Measurements from ENCODE around the gene KRT79. TPM values are rescaled to one million over a fixed set of nuclear protein-coding genes. Genes with fewer than 3 reads are reported as not detected.
"Not testable (repeated sequence)": the region's sequence is repeated elsewhere in the genome, so short reads cannot be mapped to it uniquely, and the experiment has no call there.

The KRT79 gene
- total RNA-seq, 1 donor from 2014 or later = 1.7 TPM

DNA sequence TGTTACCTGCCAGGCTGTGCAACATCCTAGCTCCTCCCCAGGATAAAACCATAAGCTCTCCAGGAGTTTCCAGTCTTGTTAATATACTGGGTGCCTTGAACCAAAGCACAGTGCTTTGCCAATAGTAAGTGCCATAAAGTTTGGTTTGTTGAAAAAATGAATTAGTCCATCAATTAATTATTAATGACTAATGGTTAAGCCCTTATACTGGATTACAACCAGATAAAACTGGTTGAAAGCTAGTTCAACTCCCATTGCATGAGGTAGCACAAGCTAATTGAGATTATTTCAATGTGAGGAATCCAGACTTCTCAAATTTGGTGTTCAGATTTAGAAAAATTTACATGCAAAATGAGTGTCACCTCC, 36.6 kb downstream of the KRT79 start:
- intact Hi-C loops (cut with DNase I) = no loop called here
- H3K9me3 ChIP-seq = no peaks in the 10 kb centered on the region
- H3K4me1 ChIP-seq = peaks cover 12% of the 10 kb centered on the region
- H3K36me3 ChIP-seq = no peaks in the 10 kb centered on the region
- TF ChIP-seq POLR2AphosphoS5 (IDR thresholded peaks at IDR 0.05; ENCODE audit: insufficient read depth in 1 of 2, low read depth in 1 of 2) (no peak), POLR2A (IDR thresholded peaks at IDR 0.05) (no peak)
- TF ChIP-seq, protein P1, sequence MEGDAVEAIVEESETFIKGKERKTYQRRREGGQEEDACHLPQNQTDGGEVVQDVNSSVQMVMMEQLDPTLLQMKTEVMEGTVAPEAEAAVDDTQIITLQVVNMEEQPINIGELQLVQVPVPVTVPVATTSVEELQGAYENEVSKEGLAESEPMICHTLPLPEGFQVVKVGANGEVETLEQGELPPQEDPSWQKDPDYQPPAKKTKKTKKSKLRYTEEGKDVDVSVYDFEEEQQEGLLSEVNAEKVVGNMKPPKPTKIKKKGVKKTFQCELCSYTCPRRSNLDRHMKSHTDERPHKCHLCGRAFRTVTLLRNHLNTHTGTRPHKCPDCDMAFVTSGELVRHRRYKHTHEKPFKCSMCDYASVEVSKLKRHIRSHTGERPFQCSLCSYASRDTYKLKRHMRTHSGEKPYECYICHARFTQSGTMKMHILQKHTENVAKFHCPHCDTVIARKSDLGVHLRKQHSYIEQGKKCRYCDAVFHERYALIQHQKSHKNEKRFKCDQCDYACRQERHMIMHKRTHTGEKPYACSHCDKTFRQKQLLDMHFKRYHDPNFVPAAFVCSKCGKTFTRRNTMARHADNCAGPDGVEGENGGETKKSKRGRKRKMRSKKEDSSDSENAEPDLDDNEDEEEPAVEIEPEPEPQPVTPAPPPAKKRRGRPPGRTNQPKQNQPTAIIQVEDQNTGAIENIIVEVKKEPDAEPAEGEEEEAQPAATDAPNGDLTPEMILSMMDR (IDR thresholded peaks at IDR 0.05) = no peak
- no peak overlapping the region for H3K4me3 ChIP-seq
- DNase-seq (ENCODE audit: extremely low spot score in 2 of 2) = no peak
- no peaks in the 10 kb centered on the region for H3K27me3 ChIP-seq
- no peak overlapping the region for H3K27ac ChIP-seq

DNA sequence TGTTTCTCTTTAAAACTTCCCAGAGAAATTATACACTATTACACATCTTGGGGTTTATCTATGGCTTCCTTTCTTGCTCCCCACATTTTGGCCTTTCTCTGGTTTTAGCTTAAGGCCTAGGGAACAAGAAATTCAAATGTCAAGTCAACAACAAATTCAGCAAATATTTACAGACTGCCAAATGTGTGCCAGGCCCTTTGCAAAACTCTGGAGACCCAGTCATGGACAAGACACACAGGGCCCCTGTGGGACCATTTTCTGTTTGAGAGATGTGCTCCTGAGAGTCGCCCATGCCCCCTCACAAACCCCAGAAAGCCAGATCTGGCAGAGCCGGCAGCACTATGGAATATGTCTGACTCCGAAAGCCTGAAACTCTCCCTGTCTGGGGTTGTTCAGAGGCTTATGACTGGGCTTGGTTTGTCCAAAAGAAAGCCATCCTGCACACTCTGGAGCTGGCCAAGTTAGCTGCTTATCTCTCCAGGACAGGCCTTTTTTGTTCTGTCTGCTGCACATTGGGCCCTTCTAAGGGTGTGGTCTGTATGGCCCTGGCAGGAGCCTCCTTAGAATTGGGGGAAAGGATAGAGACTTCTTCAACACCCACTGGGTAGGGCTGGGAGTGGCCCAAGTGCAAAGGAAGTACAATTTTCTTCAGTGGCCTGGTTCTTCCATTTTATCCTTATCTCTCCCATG, 37.1 kb downstream of the KRT79 start:
- Histone ChIP-seq H3K27ac (no peak overlapping the region), H3K36me3 (no peaks in the 10 kb centered on the region), H3K4me1 (peaks cover 12% of the 10 kb centered on the region), H3K27me3 (no peaks in the 10 kb centered on the region), H3K9me3 (no peaks in the 10 kb centered on the region), H3K4me3 (no peak overlapping the region)
- no peak for DNase-seq (ENCODE audit: extremely low spot score in 2 of 2)
- TF ChIP-seq, protein P1 (IDR thresholded peaks at IDR 0.05) = no peak
- intact Hi-C loops (cut with DNase I) = no loop called here

GRCh38 chr12:52796429-52796794, 37.7 kb downstream of the KRT79 start:
- Histone ChIP-seq H3K4me1 (peaks cover 12% of the 10 kb centered on the region), H3K36me3 (no peaks in the 10 kb centered on the region), H3K4me3 (no peak overlapping the region), H3K27ac (no peak overlapping the region), H3K27me3 (no peaks in the 10 kb centered on the region), H3K9me3 (no peaks in the 10 kb centered on the region)
- DNase-seq (ENCODE audit: extremely low spot score in 2 of 2) = no peak
- intact Hi-C loops (cut with DNase I) = no loop called here
- TF ChIP-seq POLR2A (IDR thresholded peaks at IDR 0.05) = no peak
- no peak for TF ChIP-seq POLR2AphosphoS5 (IDR thresholded peaks at IDR 0.05; ENCODE audit: insufficient read depth in 1 of 2, low read depth in 1 of 2)
- TF ChIP-seq, protein P1 (IDR thresholded peaks at IDR 0.05) = no peak

GRCh38 chr12:52795694-52796428, 38.2 kb downstream of the KRT79 start, which contains the start of gene KRT3:
KRT3 (minus strand) TSS chr12:52796117; CDS start chr12:52796042, 75 bp downstream.
- Histone ChIP-seq H3K27ac (no peak within 1 kb of the TSS), H3K36me3 (no peaks in the 10 kb centered on the region), H3K4me3 (no peak within 1 kb of the TSS), H3K27me3 (no peaks in the 10 kb centered on the region), H3K4me1 (peaks cover 12% of the 10 kb centered on the region), H3K9me3 (no peaks in the 10 kb centered on the region)
- DNase-seq (ENCODE audit: extremely low spot score in 2 of 2) = no peak
- TF ChIP-seq POLR2AphosphoS5 (IDR thresholded peaks at IDR 0.05; ENCODE audit: insufficient read depth in 1 of 2, low read depth in 1 of 2) (no peak), POLR2A (IDR thresholded peaks at IDR 0.05) (no peak)
- TF ChIP-seq, protein P1 (IDR thresholded peaks at IDR 0.05) = no peak
- intact Hi-C loops (cut with DNase I) = no loop called here

GRCh38 chr12:52795332-52795674, 38.8 kb downstream of the KRT79 start:
- H3K27ac ChIP-seq; H3K36me3 ChIP-seq; H3K9me3 ChIP-seq; H3K4me3 ChIP-seq; H3K4me1 ChIP-seq; intact Hi-C loops (cut with DNase I); DNase-seq (ENCODE audit: extremely low spot score in 2 of 2); H3K27me3 ChIP-seq: not testable (repeated sequence)

Data from vagina (tissue), 2 donors.